GM12878 (cell line): Measurements from ENCODE around the gene PTPN21. TPM values are rescaled to one million over a fixed set of nuclear protein-coding genes. Genes with fewer than 3 reads are reported as not detected.
A peak's percentile ranks its signal among the peaks of the same experiment; 100 is the strongest.

Source experiments
- BMI1 ChIP-seq: fragments of 450-650 bp; IDR thresholded peaks from 2 replicates; pipeline ENCODE4 v1.6.1; 2016; ENCODE audit warnings: mild to moderate bottlenecking, moderate library complexity, borderline replicate concordance
- BRCA1 ChIP-seq: IDR thresholded peaks from 2 replicates; pipeline ENCODE4 v1.6.1; 2011; ENCODE audit warnings: low read depth, low read length, improper control_type of control experiment
- CBFB ChIP-seq: IDR thresholded peaks from 2 replicates; pipeline ENCODE4 v1.6.1; 2016; ENCODE audit warnings: antibody characterized with exemption, low read depth
- CHD4 ChIP-seq: fragments of 200-600 bp; sonication (generic); IDR thresholded peaks from 2 replicates; pipeline ENCODE4 v1.6.1; 2016; ENCODE audit warnings: mild to moderate bottlenecking
- CREB1 ChIP-seq: IDR thresholded peaks from 2 replicates; pipeline ENCODE4 v1.6.1; 2012; ENCODE audit warnings: low read depth, mild to moderate bottlenecking, inconsistent platforms
- EGR1 ChIP-seq, 2 experiments: IDR thresholded peaks; 1 replicate in 1 of 2; 2 replicates in 1 of 2; pipeline ENCODE4 v1.6.1; 2011 to 2012; ENCODE audit warnings: low read depth in 2 of 2, low read length in 2 of 2, borderline replicate concordance in 1 of 2, mild to moderate bottlenecking in 1 of 2, moderate library complexity in 1 of 2
- GABPA ChIP-seq: IDR thresholded peaks from 2 replicates; pipeline ENCODE4 v1.6.1; 2014; ENCODE audit warnings: antibody characterized with exemption, low read depth, mild to moderate bottlenecking, inconsistent platforms
- HDAC2 ChIP-seq: fragments of 200-600 bp; sonication (generic); IDR thresholded peaks from 2 replicates; pipeline ENCODE4 v1.6.1; 2017
- IKZF2 ChIP-seq, 2 experiments: fragments of 450-650 bp; IDR thresholded peaks; 2 replicates each; pipeline ENCODE4 v1.6.1; 2017; ENCODE audit warnings: mild to moderate bottlenecking in 2 of 2, moderate library complexity in 2 of 2
- JUND ChIP-seq: IDR thresholded peaks from 2 replicates; pipeline ENCODE4 v1.6.1; 2012; ENCODE audit warnings: low read depth, mild to moderate bottlenecking, low read length, improper control_type of control experiment, moderate library complexity
- NFYB ChIP-seq: IDR thresholded peaks from 2 replicates; pipeline ENCODE4 v1.6.1; 2011; ENCODE audit warnings: low read depth, mild to moderate bottlenecking, low read length, improper control_type of control experiment, moderate library complexity; ENCODE audit not compliant: insufficient read depth
- POLR2AphosphoS5 ChIP-seq: IDR thresholded peaks from 2 replicates; pipeline ENCODE4 v1.6.1; 2011; ENCODE audit warnings: mild to moderate bottlenecking, low read length, inconsistent platforms
- RFX5 ChIP-seq: IDR thresholded peaks from 2 replicates; pipeline ENCODE4 v1.6.1; 2011; ENCODE audit warnings: low read depth, low read length, improper control_type of control experiment
- SMC3 ChIP-seq: IDR thresholded peaks from 2 replicates; pipeline ENCODE4 v1.6.1; 2011; ENCODE audit warnings: low read length, improper control_type of control experiment, borderline replicate concordance
- USF1 ChIP-seq: IDR thresholded peaks from 2 replicates; pipeline ENCODE4 v1.6.1; 2011; ENCODE audit warnings: borderline replicate concordance, low read depth, mild to moderate bottlenecking, moderate library complexity, mixed read lengths, low read length; ENCODE audit not compliant: insufficient read depth; ENCODE audit errors: extremely low read length
- WRNIP1 ChIP-seq: IDR thresholded peaks from 2 replicates; pipeline ENCODE4 v1.6.1; 2011; ENCODE audit warnings: low read depth, low read length, improper control_type of control experiment, borderline replicate concordance
- YY1 ChIP-seq: IDR thresholded peaks from 2 replicates; pipeline ENCODE4 v1.6.1; 2011; ENCODE audit warnings: low read depth, mild to moderate bottlenecking, low read length
- ZBED1 ChIP-seq: IDR thresholded peaks from 2 replicates; pipeline ENCODE4 v1.6.1; 2016; ENCODE audit warnings: borderline replicate concordance
- ZNF384 ChIP-seq: IDR thresholded peaks from 2 replicates; pipeline ENCODE4 v1.6.1; 2012; ENCODE audit warnings: low read depth, mild to moderate bottlenecking, low read length, improper control_type of control experiment, borderline replicate concordance
- polyA plus RNA-seq, 11 experiments: library from polyadenylated mRNA; depleted of rRNA in 4 of 11; unstranded in 6 of 11; stranded (reverse) in 5 of 11; fragments of >200 nt; fragmentation: Nextera tagmentation in 4 of 11; fragmentation: Illumina TruSeq in 1 of 11; extraction: Ambion mirVana in 4 of 11; extraction: Trizol in 1 of 11; gene quantifications; 1 replicate in 1 of 11; 2 replicates in 10 of 11; pipeline versions ENCODE4 v1.2.1 to v1.2.3, GENCODE V29; 2011 to 2016; ENCODE audit warnings: inconsistent platforms in 2 of 11, missing spikeins in 2 of 11, low read depth in 1 of 11
- total RNA-seq, 4 experiments: library from RNA; depleted of rRNA in 3 of 4; stranded (reverse); fragments of >200 nt in 3 of 4; fragmentation: Illumina TruSeq in 1 of 4; extraction: Trizol in 1 of 4; gene quantifications; 2 replicates each; pipeline versions ENCODE4 v1.2.1 to v1.2.3, GENCODE V29; 2013 to 2021
- TF ChIP-seq, protein P1 (sequence below): fragments of 450-650 bp; formaldehyde crosslinking; IDR thresholded peaks from 2 replicates; pipeline ENCODE4 v1.5.0; 2022; ENCODE audit warnings: mild to moderate bottlenecking, missing genetic modification characterization
- TF ChIP-seq, protein P2 (sequence below): IDR thresholded peaks from 2 replicates; pipeline ENCODE4 v1.6.1; 2012; ENCODE audit warnings: improper control_type of control experiment, low read depth, low read length; ENCODE audit not compliant: insufficient replicate concordance

Gene PTPN21
- total and polyA plus RNA-seq, 10 of the 15 experiments (the other 5 are each of a cell fraction or from before 2014, with no cell fraction given): 0.01 to 0.23 (median 0.04) TPM; not detected in 3

DNA sequence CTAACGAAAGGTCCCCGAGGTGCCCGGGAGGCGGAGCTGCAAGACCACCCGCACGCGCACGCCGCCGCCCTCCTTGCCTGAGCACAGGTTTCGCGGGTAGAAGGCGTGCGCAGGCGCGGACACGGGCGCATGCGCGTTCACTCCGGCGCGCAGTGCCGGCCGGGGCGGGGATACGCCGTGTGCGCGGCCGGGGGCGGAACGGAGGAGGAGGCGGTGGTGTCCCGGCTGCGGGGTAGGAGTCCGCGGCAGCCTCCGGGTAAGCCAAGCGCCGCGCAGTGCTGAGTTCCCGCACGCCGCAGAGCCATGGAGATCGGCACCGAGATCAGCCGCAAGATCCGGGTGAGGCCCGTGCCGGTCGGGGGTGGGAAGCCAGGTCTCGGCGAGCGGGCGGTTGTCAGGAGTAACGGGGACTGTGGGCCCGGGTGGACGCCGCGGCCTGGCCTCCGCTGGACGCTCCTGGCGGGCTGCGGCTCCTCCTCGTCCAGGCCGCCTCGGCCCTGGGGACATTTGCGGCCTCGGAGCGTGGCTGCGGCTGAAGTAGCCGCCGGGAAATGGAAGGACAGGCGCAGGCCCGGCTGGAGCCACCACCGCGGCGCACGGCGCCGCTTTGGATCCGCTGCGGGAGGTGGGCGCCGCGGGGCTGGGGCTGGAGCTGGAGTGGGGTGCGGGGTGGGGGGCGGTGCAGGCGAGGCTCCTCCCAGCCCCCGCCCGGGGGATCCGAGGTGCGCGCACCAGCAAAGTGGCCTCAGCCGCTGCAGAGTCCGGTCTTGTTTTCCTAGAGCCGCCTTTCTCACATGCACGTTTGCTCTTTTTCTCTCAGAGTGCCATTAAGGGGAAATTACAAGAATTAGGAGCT, 8.3 kb upstream of the PTPN21 start, which contains the start of gene ZC3H14 (continued):
- TF ChIP-seq IKZF2 (IDR thresholded peaks at IDR 0.05) (0 out of 4 replicates have a peak, but pooled peaks of 1 of the 2 experiments have one; percentile 43), BMI1 (no peak), POLR2AphosphoS5 (peak; percentile 69), NFYB (no peak), CREB1 (no peak), USF1 (no peak), ZBED1 (no peak), GABPA (no peak), EGR1 (IDR thresholded peaks at IDR 0.05; ENCODE audit: borderline replicate concordance in 1 of 2, low read depth in 2 of 2, low read length in 2 of 2) (peak in 1 of 2 experiments; percentile 96; a peak in 2 of 3 replicates), WRNIP1 (no peak), YY1 (peak; percentile 13; the same call in 1 of the 2 replicates), JUND (no peak), RFX5 (no peak), CBFB (no peak), CHD4 (no peak), BRCA1 (no peak), HDAC2 (no peak), SMC3 (0 out of 2 replicates have a peak, but pooled peaks have one; percentile 22), ZNF384 (no peak)
- TF ChIP-seq, protein P1, sequence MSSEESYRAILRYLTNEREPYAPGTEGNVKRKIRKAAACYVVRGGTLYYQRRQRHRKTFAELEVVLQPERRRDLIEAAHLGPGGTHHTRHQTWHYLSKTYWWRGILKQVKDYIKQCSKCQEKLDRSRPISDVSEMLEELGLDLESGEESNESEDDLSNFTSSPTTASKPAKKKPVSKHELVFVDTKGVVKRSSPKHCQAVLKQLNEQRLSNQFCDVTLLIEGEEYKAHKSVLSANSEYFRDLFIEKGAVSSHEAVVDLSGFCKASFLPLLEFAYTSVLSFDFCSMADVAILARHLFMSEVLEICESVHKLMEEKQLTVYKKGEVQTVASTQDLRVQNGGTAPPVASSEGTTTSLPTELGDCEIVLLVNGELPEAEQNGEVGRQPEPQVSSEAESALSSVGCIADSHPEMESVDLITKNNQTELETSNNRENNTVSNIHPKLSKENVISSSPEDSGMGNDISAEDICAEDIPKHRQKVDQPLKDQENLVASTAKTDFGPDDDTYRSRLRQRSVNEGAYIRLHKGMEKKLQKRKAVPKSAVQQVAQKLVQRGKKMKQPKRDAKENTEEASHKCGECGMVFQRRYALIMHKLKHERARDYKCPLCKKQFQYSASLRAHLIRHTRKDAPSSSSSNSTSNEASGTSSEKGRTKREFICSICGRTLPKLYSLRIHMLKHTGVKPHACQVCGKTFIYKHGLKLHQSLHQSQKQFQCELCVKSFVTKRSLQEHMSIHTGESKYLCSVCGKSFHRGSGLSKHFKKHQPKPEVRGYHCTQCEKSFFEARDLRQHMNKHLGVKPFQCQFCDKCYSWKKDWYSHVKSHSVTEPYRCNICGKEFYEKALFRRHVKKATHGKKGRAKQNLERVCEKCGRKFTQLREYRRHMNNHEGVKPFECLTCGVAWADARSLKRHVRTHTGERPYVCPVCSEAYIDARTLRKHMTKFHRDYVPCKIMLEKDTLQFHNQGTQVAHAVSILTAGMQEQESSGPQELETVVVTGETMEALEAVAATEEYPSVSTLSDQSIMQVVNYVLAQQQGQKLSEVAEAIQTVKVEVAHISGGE (CRISPR knock-in tag): peak; percentile 54
- TF ChIP-seq, protein P2, sequence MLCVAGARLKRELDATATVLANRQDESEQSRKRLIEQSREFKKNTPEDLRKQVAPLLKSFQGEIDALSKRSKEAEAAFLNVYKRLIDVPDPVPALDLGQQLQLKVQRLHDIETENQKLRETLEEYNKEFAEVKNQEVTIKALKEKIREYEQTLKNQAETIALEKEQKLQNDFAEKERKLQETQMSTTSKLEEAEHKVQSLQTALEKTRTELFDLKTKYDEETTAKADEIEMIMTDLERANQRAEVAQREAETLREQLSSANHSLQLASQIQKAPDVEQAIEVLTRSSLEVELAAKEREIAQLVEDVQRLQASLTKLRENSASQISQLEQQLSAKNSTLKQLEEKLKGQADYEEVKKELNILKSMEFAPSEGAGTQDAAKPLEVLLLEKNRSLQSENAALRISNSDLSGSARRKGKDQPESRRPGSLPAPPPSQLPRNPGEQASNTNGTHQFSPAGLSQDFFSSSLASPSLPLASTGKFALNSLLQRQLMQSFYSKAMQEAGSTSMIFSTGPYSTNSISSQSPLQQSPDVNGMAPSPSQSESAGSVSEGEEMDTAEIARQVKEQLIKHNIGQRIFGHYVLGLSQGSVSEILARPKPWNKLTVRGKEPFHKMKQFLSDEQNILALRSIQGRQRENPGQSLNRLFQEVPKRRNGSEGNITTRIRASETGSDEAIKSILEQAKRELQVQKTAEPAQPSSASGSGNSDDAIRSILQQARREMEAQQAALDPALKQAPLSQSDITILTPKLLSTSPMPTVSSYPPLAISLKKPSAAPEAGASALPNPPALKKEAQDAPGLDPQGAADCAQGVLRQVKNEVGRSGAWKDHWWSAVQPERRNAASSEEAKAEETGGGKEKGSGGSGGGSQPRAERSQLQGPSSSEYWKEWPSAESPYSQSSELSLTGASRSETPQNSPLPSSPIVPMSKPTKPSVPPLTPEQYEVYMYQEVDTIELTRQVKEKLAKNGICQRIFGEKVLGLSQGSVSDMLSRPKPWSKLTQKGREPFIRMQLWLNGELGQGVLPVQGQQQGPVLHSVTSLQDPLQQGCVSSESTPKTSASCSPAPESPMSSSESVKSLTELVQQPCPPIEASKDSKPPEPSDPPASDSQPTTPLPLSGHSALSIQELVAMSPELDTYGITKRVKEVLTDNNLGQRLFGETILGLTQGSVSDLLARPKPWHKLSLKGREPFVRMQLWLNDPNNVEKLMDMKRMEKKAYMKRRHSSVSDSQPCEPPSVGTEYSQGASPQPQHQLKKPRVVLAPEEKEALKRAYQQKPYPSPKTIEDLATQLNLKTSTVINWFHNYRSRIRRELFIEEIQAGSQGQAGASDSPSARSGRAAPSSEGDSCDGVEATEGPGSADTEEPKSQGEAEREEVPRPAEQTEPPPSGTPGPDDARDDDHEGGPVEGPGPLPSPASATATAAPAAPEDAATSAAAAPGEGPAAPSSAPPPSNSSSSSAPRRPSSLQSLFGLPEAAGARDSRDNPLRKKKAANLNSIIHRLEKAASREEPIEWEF: no peak
